Liver (tissue), 9 donors: ENCODE results near the gene THY1. TPM values are rescaled to one million over a fixed set of nuclear protein-coding genes. Genes with fewer than 3 reads are reported as not detected.
A peak's percentile ranks its signal among the peaks of the same experiment; 100 is the strongest.

ENCODE experiments used
- DNase-seq: peaks from one replicate; pipeline ENCODE4 v3.0.0-alpha.2; 2017; ENCODE audit warnings: low spot score
- H3K27ac ChIP-seq, 2 donors: one replicate each; pipeline ENCODE4 v1.7.0; 2013; ENCODE audit warnings: inconsistent platforms in 2 of 2, low read length in 2 of 2, control low read depth in 1 of 2, low read depth in 1 of 2, mild to moderate bottlenecking in 1 of 2
- H3K27me3 ChIP-seq, 4 donors: one replicate each; pipeline versions ENCODE4 v1.6.1 to v1.7.0; 2013; ENCODE audit warnings: low read length in 3 of 4, inconsistent platforms in 1 of 4, mild to moderate bottlenecking in 1 of 4, moderate library complexity in 1 of 4; ENCODE audit not compliant: control insufficient read depth in 4 of 4, insufficient read depth in 4 of 4
- H3K36me3 ChIP-seq, 4 donors: one replicate each; pipeline versions ENCODE4 v1.6.1 to v1.7.0; 2013; ENCODE audit warnings: low read length in 3 of 4, mild to moderate bottlenecking in 3 of 4, low read depth in 1 of 4, moderate library complexity in 1 of 4; ENCODE audit not compliant: control insufficient read depth in 4 of 4, insufficient read depth in 3 of 4
- H3K4me1 ChIP-seq, 4 donors: one replicate each; pipeline versions ENCODE4 v1.6.1 to v1.7.0; 2013; ENCODE audit warnings: low read length in 3 of 4, mild to moderate bottlenecking in 3 of 4, moderate library complexity in 1 of 4; ENCODE audit not compliant: control insufficient read depth in 4 of 4, insufficient read depth in 4 of 4
- H3K4me3 ChIP-seq, 3 donors: one replicate each; pipeline versions ENCODE4 v1.6.1 to v1.7.0; 2013; ENCODE audit warnings: low read length in 3 of 3, control low read depth in 1 of 3, low read depth in 1 of 3, mild to moderate bottlenecking in 1 of 3
- H3K9ac ChIP-seq, 2 donors: one replicate each; pipeline ENCODE4 v1.7.0; 2013; ENCODE audit warnings: low read length in 2 of 2, mild to moderate bottlenecking in 2 of 2, moderate library complexity in 2 of 2, control low read depth in 1 of 2, low read depth in 1 of 2
- H3K9me3 ChIP-seq, 4 donors: one replicate each; pipeline versions ENCODE4 v1.6.1 to v1.7.0; 2013; ENCODE audit warnings: low read length in 3 of 4; ENCODE audit not compliant: control insufficient read depth in 4 of 4
- EGR1 ChIP-seq, 2 donors: IDR thresholded peaks; 2 replicates each; pipeline ENCODE4 v1.6.1; 2016 to 2018; ENCODE audit warnings: antibody characterized with exemption in 2 of 2, low read depth in 2 of 2
- FOXA1 ChIP-seq: IDR thresholded peaks from 2 replicates; pipeline ENCODE4 v1.6.1; 2016; ENCODE audit warnings: antibody characterized with exemption
- FOXA2 ChIP-seq: IDR thresholded peaks from 2 replicates; pipeline ENCODE4 v1.6.1; 2016; ENCODE audit warnings: antibody characterized with exemption
- GABPA ChIP-seq, 2 donors: IDR thresholded peaks in 1 of 2; conservative IDR thresholded peaks in 1 of 2; 2 replicates each; pipeline ENCODE4 v1.6.1; 2016; ENCODE audit warnings: antibody characterized with exemption in 2 of 2, mild to moderate bottlenecking in 1 of 2, moderate library complexity in 1 of 2
- HNF4A ChIP-seq, 2 donors: conservative IDR thresholded peaks; 2 replicates each; pipeline ENCODE4 v1.6.1; 2016; ENCODE audit warnings: antibody characterized with exemption in 2 of 2, mild to moderate bottlenecking in 2 of 2
- HNF4G ChIP-seq: IDR thresholded peaks from 2 replicates; pipeline ENCODE4 v1.6.1; 2016; ENCODE audit warnings: antibody characterized with exemption
- NR2F2 ChIP-seq: IDR thresholded peaks from 2 replicates; pipeline ENCODE4 v1.6.1; 2016; ENCODE audit warnings: antibody characterized with exemption
- RAD21 ChIP-seq, 2 donors: IDR thresholded peaks; 2 replicates each; pipeline ENCODE4 v1.6.1; 2016; ENCODE audit warnings: antibody characterized with exemption in 2 of 2, mild to moderate bottlenecking in 2 of 2
- RXRA ChIP-seq, 2 donors: IDR thresholded peaks; 2 replicates each; pipeline ENCODE4 v1.6.1; 2017 to 2018; ENCODE audit warnings: antibody characterized with exemption in 2 of 2, mild to moderate bottlenecking in 1 of 2
- SP1 ChIP-seq: IDR thresholded peaks from 2 replicates; pipeline ENCODE4 v1.6.1; 2018; ENCODE audit warnings: antibody characterized with exemption, mild to moderate bottlenecking
- TAF1 ChIP-seq: conservative IDR thresholded peaks from 2 replicates; pipeline ENCODE4 v1.6.1; 2016; ENCODE audit warnings: antibody characterized with exemption, mild to moderate bottlenecking
- YY1 ChIP-seq: IDR thresholded peaks from 2 replicates; pipeline ENCODE4 v1.6.1; 2016; ENCODE audit warnings: antibody characterized with exemption, mild to moderate bottlenecking
- WGBS: extraction: QIAGEN DNeasy Blood & Tissue Kit; methylation state at CpG from one replicate; pipeline ENCODE4 v1.1.7; 2013; 5-methylcytosine and 5-hydroxymethylcytosine counted together
- polyA plus RNA-seq, 2 donors: library from polyadenylated mRNA; stranded (reverse) in 1 of 2; unstranded in 1 of 2; fragments of 200-250 nt in 1 of 2; fragments of >200 nt in 1 of 2; fragmentation: Nextera tagmentation in 1 of 2; extraction: Ambion mirVana in 1 of 2; gene quantifications; one replicate each; pipeline versions ENCODE4 v1.2.1 to v1.2.3, GENCODE V29; 2013 to 2015
- total RNA-seq, 2 donors: library from RNA; depleted of rRNA; stranded (reverse); fragments of >200 nt; gene quantifications; one replicate each; pipeline ENCODE4 v1.2.3, GENCODE V29; 2014
- TF ChIP-seq, protein P1 (sequence below): IDR thresholded peaks from 2 replicates; pipeline ENCODE4 v1.6.1; 2016; ENCODE audit warnings: antibody characterized with exemption
- TF ChIP-seq, protein P2 (sequence below): IDR thresholded peaks from 2 replicates; pipeline ENCODE4 v1.6.1; 2016; ENCODE audit warnings: antibody characterized with exemption, mild to moderate bottlenecking
- TF ChIP-seq, protein P3 (sequence below): IDR thresholded peaks from 2 replicates; pipeline ENCODE4 v1.6.1; 2016; ENCODE audit warnings: antibody characterized with exemption
- TF ChIP-seq, protein P4 (sequence below): fragments of 150-350 bp; IDR thresholded peaks from 2 replicates; pipeline ENCODE4 v1.5.1; 2017; ENCODE audit warnings: improper control_type of control experiment, low read depth, low read length; ENCODE audit not compliant: missing input control
- TF ChIP-seq, protein P5 (sequence below): IDR thresholded peaks from 2 replicates; pipeline ENCODE4 v1.6.1; 2016; ENCODE audit warnings: antibody characterized with exemption
- donor health status: healthy.
- donor health status: healthy.
- donor health status: healthy.
- donor health status: healthy.
- donor health status: healthy.

Gene THY1
- total and polyA plus RNA-seq, 4 donors = 0.51 to 5.1 (median 1.1) TPM

DNA sequence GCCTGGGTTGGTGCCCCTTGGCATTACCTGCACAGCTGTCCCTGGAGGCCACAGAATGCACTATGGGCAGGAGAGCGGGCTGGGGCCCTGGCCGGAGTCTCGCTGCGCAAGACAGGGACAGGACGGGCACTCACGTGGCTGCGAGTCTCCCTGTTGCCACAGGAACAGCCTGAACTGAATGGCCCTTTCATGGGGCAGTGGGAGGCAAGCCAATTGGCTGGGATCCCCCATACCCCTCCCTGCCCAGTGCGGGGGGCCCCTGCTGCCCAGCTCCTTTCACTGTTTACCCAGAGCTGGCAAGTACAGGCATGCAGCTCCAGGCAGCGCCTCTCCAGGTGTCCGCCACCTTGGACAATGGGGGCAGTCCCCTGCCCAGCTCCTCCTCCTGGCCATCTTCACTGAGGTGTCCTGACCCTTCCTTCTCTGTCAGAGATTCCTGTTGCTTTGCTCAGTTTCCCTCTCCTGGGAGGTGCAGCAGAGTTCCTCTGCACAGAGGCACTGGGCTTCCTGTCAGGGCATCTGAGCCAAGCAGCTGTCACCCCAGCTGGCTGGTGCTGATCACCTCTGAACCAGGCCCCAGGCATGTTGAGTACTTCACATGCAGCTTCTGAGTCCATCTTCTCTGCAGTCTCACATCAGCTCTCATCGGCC is 46.6 kb downstream of the THY1 start:
- peaks cover 14 to 45% (median 28%) of the 10 kb centered on the region in 4 donors for H3K4me1 ChIP-seq
- DNase-seq = no peak
- no peaks in the 10 kb centered on the region for H3K9me3 ChIP-seq
- no peaks in the 10 kb centered on the region for H3K27me3 ChIP-seq
- no peaks in the 10 kb centered on the region for H3K36me3 ChIP-seq
- TF ChIP-seq EGR1 (IDR thresholded peaks at IDR 0.05; ENCODE audit: low read depth in 2 of 2) (no peak), SP1 (peak; percentile 13), RXRA (IDR thresholded peaks at IDR 0.05) (peak; percentile 3 to 13)
- H3K27ac ChIP-seq = peak overlapping the region in 1 of 2 donors; percentile 51
- H3K9ac ChIP-seq = no peak overlapping the region
- no peak overlapping the region for H3K4me3 ChIP-seq
- WGBS = 36% methylated on average over 11 of the region's 11 CpGs

DNA sequence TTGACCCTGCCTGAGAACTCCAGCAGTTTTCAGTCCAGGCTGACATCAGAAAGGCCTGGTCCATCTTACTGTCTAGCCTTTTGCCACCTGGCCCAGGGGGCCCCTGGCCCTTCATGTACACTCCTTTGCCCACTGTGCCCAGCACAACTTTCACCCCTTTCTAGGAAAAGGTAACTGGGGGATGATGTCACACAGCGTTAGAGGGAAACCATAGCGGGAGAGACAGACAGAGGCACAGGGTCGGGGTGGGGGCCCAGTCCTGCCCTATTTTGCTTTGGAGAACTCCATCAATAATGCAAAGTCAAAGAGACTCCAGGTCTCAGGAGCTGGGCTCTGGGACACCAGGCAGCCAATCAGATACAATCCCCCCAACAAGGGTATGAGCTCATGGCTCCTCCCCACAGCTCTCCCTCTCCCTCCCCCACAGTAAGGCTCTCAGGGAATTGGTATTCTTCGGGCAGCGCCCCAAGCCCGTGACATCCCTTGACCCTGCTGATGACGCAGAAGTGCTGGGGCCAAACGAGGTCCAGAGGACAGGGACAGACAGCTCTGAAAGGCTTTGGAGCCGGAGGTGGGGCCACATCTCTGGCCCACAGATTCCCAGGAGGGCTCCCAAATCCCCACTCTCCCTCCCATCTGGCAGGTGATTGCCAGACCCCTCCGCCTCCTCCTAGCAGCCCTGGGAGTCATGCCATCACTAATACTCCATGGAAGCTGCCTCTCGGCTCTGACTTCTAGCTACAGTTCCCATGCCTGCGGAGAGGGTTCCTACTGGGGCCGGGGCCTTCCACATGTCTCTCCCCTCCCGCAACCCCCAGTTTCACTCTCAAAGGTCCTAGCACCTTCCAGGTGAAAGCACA is 47.4 kb downstream of the THY1 start:
- 52% methylated on average over 14 of the region's 14 CpGs for WGBS
- H3K9ac ChIP-seq = no peak overlapping the region

DNA sequence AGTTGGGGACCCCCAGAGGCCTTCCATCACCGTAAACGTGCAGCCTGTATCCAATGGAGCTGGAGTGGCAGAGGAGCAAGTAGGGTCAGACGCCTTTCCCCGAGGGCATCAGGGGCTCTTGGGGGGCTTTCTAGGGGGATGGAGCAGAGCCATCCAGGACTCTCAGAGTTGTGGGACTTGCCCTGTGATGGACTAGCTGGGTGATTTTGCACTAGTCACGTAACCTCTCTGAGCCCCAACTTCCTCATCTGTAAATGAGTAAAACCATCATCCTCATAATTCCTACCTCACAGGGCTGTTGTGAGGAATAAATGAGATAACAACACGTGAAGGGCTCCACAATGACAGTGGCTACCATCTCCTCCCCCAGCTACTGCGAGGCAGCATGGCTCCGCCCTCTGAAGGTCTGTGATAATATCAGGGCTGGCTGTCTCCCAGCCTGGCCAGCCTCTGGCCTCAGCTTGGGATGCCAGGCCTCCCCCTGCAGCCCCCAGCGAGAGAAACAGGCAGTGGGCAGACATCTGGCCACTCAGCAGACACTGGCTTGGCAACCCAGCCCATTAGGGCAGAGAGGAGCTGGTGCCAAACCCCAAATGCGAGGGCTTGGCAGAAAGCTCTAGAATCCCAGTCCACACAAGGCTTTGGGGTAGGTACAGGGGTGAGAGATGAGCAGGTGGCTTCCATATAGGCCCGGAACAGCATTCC is 48.2 kb downstream of the THY1 start:
- no peak overlapping the region for H3K4me3 ChIP-seq
- H3K9ac ChIP-seq = no peak overlapping the region
- WGBS = 47% methylated on average over 11 of the region's 11 CpGs
- no peaks in the 10 kb centered on the region for H3K36me3 ChIP-seq
- no peak for DNase-seq
- no peaks in the 10 kb centered on the region for H3K27me3 ChIP-seq
- no peaks in the 10 kb centered on the region for H3K9me3 ChIP-seq
- H3K4me1 ChIP-seq = peaks cover 14 to 53% (median 37%) of the 10 kb centered on the region in 4 donors
- peak overlapping the region; percentile 4 to 16 for H3K27ac ChIP-seq
- TF ChIP-seq, protein P1, sequence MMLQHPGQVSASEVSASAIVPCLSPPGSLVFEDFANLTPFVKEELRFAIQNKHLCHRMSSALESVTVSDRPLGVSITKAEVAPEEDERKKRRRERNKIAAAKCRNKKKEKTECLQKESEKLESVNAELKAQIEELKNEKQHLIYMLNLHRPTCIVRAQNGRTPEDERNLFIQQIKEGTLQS = no peak
- no peak for TF ChIP-seq YY1
- TF ChIP-seq, protein P2, sequence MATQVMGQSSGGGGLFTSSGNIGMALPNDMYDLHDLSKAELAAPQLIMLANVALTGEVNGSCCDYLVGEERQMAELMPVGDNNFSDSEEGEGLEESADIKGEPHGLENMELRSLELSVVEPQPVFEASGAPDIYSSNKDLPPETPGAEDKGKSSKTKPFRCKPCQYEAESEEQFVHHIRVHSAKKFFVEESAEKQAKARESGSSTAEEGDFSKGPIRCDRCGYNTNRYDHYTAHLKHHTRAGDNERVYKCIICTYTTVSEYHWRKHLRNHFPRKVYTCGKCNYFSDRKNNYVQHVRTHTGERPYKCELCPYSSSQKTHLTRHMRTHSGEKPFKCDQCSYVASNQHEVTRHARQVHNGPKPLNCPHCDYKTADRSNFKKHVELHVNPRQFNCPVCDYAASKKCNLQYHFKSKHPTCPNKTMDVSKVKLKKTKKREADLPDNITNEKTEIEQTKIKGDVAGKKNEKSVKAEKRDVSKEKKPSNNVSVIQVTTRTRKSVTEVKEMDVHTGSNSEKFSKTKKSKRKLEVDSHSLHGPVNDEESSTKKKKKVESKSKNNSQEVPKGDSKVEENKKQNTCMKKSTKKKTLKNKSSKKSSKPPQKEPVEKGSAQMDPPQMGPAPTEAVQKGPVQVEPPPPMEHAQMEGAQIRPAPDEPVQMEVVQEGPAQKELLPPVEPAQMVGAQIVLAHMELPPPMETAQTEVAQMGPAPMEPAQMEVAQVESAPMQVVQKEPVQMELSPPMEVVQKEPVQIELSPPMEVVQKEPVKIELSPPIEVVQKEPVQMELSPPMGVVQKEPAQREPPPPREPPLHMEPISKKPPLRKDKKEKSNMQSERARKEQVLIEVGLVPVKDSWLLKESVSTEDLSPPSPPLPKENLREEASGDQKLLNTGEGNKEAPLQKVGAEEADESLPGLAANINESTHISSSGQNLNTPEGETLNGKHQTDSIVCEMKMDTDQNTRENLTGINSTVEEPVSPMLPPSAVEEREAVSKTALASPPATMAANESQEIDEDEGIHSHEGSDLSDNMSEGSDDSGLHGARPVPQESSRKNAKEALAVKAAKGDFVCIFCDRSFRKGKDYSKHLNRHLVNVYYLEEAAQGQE = no peak
- no peak for TF ChIP-seq RAD21 (IDR thresholded peaks at IDR 0.05)
- TF ChIP-seq HNF4A (conservative IDR thresholded peaks at IDR 0.05) = no peak
- TF ChIP-seq RXRA (IDR thresholded peaks at IDR 0.05) = no peak
- TF ChIP-seq HNF4G = no peak
- TF ChIP-seq FOXA1 = no peak
- TF ChIP-seq EGR1 (IDR thresholded peaks at IDR 0.05; ENCODE audit: low read depth in 2 of 2) = no peak
- no peak for TF ChIP-seq FOXA2
- TF ChIP-seq, protein P3, sequence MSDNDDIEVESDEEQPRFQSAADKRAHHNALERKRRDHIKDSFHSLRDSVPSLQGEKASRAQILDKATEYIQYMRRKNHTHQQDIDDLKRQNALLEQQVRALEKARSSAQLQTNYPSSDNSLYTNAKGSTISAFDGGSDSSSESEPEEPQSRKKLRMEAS = no peak
- TF ChIP-seq, protein P4, sequence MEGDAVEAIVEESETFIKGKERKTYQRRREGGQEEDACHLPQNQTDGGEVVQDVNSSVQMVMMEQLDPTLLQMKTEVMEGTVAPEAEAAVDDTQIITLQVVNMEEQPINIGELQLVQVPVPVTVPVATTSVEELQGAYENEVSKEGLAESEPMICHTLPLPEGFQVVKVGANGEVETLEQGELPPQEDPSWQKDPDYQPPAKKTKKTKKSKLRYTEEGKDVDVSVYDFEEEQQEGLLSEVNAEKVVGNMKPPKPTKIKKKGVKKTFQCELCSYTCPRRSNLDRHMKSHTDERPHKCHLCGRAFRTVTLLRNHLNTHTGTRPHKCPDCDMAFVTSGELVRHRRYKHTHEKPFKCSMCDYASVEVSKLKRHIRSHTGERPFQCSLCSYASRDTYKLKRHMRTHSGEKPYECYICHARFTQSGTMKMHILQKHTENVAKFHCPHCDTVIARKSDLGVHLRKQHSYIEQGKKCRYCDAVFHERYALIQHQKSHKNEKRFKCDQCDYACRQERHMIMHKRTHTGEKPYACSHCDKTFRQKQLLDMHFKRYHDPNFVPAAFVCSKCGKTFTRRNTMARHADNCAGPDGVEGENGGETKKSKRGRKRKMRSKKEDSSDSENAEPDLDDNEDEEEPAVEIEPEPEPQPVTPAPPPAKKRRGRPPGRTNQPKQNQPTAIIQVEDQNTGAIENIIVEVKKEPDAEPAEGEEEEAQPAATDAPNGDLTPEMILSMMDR = no peak
- TF ChIP-seq SP1 = no peak
- no peak for TF ChIP-seq TAF1
- TF ChIP-seq, protein P5, sequence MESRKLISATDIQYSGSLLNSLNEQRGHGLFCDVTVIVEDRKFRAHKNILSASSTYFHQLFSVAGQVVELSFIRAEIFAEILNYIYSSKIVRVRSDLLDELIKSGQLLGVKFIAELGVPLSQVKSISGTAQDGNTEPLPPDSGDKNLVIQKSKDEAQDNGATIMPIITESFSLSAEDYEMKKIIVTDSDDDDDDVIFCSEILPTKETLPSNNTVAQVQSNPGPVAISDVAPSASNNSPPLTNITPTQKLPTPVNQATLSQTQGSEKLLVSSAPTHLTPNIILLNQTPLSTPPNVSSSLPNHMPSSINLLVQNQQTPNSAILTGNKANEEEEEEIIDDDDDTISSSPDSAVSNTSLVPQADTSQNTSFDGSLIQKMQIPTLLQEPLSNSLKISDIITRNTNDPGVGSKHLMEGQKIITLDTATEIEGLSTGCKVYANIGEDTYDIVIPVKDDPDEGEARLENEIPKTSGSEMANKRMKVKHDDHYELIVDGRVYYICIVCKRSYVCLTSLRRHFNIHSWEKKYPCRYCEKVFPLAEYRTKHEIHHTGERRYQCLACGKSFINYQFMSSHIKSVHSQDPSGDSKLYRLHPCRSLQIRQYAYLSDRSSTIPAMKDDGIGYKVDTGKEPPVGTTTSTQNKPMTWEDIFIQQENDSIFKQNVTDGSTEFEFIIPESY = no peak
- TF ChIP-seq GABPA (IDR thresholded peaks at IDR 0.05 in 1 of 2, conservative IDR thresholded peaks at IDR 0.05 in 1 of 2) = no peak

More for the DNA sequence above, 47.4 kb downstream of the THY1 start:
- H3K27ac ChIP-seq = peak overlapping the region; percentile 4 to 51
- TF ChIP-seq TAF1 (no peak), NR2F2 (peak; percentile 79), RXRA (IDR thresholded peaks at IDR 0.05) (peak; percentile 23 to 38), EGR1 (IDR thresholded peaks at IDR 0.05; ENCODE audit: low read depth in 2 of 2) (no peak), FOXA1 (no peak), HNF4A (conservative IDR thresholded peaks at IDR 0.05) (no peak)
- H3K27me3 ChIP-seq = no peaks in the 10 kb centered on the region
- DNase-seq = no peak
- no peaks in the 10 kb centered on the region for H3K9me3 ChIP-seq
- H3K4me3 ChIP-seq = no peak overlapping the region
- H3K36me3 ChIP-seq = no peaks in the 10 kb centered on the region
- peaks cover 16 to 47% (median 33%) of the 10 kb centered on the region in 4 donors for H3K4me1 ChIP-seq
